Erythroblast (primary cell): ENCODE data around the gene TENM3.

Source experiments
- GATA1 ChIP-seq: IDR thresholded peaks from 2 replicates; pipeline ENCODE4 v1.6.1; 2011; ENCODE audit warnings: low read depth, mild to moderate bottlenecking, control low read depth, low read length, moderate library complexity
- POLR2A ChIP-seq: IDR thresholded peaks from 2 replicates; pipeline ENCODE4 v1.6.1; 2011; ENCODE audit warnings: mild to moderate bottlenecking, low read length

DNA sequence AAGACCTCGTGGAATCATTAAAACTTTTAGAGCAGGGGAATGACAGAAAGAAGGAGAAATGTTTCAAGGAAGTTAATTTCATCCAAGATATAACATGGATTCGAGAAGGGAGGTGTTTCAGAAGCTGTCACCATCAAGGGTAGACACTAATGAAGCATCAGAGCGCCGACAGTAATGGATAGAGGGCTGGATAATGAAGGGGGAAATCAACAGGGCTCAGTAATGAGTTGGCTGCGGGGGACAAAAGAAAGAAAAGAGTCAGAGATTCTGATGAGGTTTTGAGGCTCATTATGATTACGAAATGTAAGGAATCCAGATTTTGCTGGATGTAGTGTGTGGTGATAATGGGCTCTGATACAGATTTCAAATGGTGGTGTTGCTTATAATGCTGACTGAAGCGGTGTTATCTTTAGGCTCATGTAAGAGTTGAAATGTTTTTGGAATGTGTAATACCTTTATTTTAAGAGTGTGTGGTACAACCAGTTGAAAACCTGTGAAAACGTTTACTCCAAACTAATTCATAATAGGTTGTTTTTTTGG lies 39.3 kb upstream of the TENM3 start:
- TF ChIP-seq POLR2A, result no peak
- no peak for TF ChIP-seq GATA1
